ENCODE data around the gene EGLN1.

EGLN1 gene

GRCh38 chr1:231338270-231339128 is 83.6 kb downstream of the EGLN1 start, which contains the start of gene SPRTN:
Gene SPRTN, plus strand, starts transcription at chr1:231338293. Its CDS starts 91 bp downstream, at chr1:231338384.
- no peaks in the 10 kb centered on the region for H3K9me3 ChIP-seq (ENCODE audit: severe bottlenecking)
- H3K4me1 ChIP-seq (ENCODE audit: insufficient read depth, poor library complexity, severe bottlenecking) = peaks cover 21% of the 10 kb centered on the region
- H3K36me3 ChIP-seq (ENCODE audit: low read depth) = peaks cover 35% of the 10 kb centered on the region
- no peak for DNase-seq (ENCODE audit: low spot score)
- peak; percentile 71 for ATAC-seq (ENCODE audit: low read depth)
- peak within 1 kb of the TSS; percentile 79 for H3K4me3 ChIP-seq (ENCODE audit: severe bottlenecking)
- TF ChIP-seq CTCF (IDR thresholded peaks at IDR 0.05; ENCODE audit: poor library complexity, severe bottlenecking) = no peak
- peak within 1 kb of the TSS; percentile 80 for H3K27ac ChIP-seq (ENCODE audit: poor library complexity, severe bottlenecking)
- H3K27me3 ChIP-seq (ENCODE audit: insufficient read depth, poor library complexity, severe bottlenecking) = no peaks in the 10 kb centered on the region

- Histone ChIP-seq H3K4me1 (ENCODE audit: insufficient read depth, poor library complexity, severe bottlenecking) (peaks cover 26% of the 10 kb centered on the region), H3K4me3 (ENCODE audit: severe bottlenecking) (peak within 1 kb of the TSS; percentile 79), H3K9me3 (ENCODE audit: severe bottlenecking) (no peaks in the 10 kb centered on the region), H3K36me3 (ENCODE audit: low read depth) (peaks cover 35% of the 10 kb centered on the region), H3K27me3 (ENCODE audit: insufficient read depth, poor library complexity, severe bottlenecking) (no peaks in the 10 kb centered on the region), H3K27ac (ENCODE audit: poor library complexity, severe bottlenecking) (peak within 1 kb of the TSS; percentile 80)
- no peak for TF ChIP-seq CTCF (IDR thresholded peaks at IDR 0.05; ENCODE audit: poor library complexity, severe bottlenecking)
- peak; percentile 84 for DNase-seq (ENCODE audit: low spot score)
- ATAC-seq (ENCODE audit: low read depth) = peak; percentile 78
Observed at GRCh38 chr1:231337472-231338269, 84.4 kb downstream of the EGLN1 start, which contains the start of gene EXOC8. Gene EXOC8, minus strand, starts transcription at chr1:231337852. Its CDS starts 107 bp downstream, at chr1:231337745.

DNA sequence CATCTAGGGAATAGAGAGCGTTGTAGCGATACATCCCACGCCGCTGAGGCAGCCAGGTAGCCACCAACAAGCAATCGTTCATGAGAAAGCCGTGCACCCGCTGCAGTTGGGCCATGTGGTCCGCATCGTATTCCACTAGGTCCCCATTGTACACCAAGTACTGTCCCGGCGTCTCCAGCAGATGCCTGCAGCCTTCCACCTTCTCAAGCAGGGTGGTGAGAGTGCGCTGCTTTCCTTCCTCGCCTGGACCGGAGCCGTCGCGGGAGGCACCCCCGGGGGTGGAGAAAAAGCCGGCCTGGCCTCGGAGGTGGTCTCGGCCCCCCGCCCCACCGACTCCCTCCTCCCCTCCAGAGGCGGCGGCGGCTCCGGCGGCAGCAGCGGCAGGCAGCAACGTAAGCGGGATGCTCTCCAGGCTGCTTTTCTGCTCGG is 85.0 kb downstream of the EGLN1 start:
- peaks cover 26% of the 10 kb centered on the region for H3K4me1 ChIP-seq (ENCODE audit: insufficient read depth, poor library complexity, severe bottlenecking)
- peak; percentile 11; the same call in 2 of the 3 replicates for ATAC-seq (ENCODE audit: low read depth)
- peak overlapping the region; percentile 79 for H3K4me3 ChIP-seq (ENCODE audit: severe bottlenecking)
- peaks cover 34% of the 10 kb centered on the region for H3K36me3 ChIP-seq (ENCODE audit: low read depth)
- H3K9me3 ChIP-seq (ENCODE audit: severe bottlenecking) = no peaks in the 10 kb centered on the region
- DNase-seq (ENCODE audit: low spot score) = no peak
- H3K27me3 ChIP-seq (ENCODE audit: insufficient read depth, poor library complexity, severe bottlenecking) = no peaks in the 10 kb centered on the region
- H3K27ac ChIP-seq (ENCODE audit: poor library complexity, severe bottlenecking) = peak overlapping the region; percentile 80
- no peak for TF ChIP-seq CTCF (IDR thresholded peaks at IDR 0.05; ENCODE audit: poor library complexity, severe bottlenecking)

DNA sequence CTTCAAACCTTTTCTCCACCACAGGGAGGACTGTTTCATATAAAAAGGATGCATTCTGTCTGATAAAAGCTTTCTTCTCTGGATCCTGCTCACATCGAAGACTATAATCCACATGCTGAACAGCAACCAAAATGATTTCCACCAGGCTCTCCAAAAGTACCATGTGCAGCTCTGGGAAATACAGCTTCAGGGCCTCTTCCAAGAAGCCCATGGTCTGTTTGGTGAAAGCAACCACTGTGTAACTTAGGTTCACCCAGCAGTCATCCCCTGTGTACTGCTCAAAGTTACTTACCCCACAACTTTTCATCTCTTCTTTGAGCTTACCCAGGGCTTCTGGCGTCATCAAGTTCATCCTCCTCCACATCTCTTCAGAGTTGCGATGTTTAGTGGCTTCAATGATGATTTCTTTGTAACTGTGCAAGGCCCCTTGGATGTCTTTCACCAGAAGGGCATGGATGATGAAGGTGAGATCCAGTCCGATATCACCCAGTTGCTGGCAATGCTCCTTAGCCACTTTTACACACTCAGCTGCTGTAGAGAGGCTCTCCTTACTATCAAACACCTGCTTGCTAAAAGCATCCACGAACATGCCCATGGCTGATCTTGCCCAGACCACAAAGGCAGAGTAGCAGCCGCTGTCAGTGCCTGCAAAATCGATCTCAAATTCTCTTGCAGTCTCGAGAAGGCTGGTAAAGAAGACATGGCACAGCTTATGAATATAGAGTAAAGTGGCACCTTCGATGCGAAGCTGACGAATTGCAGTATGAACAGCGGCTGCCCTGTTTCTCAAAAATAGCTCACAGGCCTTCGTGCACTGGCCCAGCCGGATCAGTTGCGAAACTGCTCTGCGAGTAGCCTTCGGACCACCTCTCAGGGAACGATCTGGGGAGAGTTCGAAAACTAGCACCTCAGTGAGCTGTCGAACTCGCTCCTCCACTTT is 86.2 kb downstream of the EGLN1 start:
- H3K4me3 ChIP-seq (ENCODE audit: severe bottlenecking) = peak overlapping the region; percentile 79
- H3K36me3 ChIP-seq (ENCODE audit: low read depth) = peaks cover 25% of the 10 kb centered on the region
- ATAC-seq (ENCODE audit: low read depth) (no peak), DNase-seq (ENCODE audit: low spot score) (no peak)
- H3K9me3 ChIP-seq (ENCODE audit: severe bottlenecking) = no peaks in the 10 kb centered on the region
- H3K4me1 ChIP-seq (ENCODE audit: insufficient read depth, poor library complexity, severe bottlenecking) = peaks cover 25% of the 10 kb centered on the region
- no peak for TF ChIP-seq CTCF (IDR thresholded peaks at IDR 0.05; ENCODE audit: poor library complexity, severe bottlenecking)
- H3K27ac ChIP-seq (ENCODE audit: poor library complexity, severe bottlenecking) = no peak overlapping the region
- H3K27me3 ChIP-seq (ENCODE audit: insufficient read depth, poor library complexity, severe bottlenecking) = no peaks in the 10 kb centered on the region

Measured in RWPE2 (cell line).